Muscle of arm (tissue), 14 donors: ENCODE data around the gene SLC4A8. TPM values are rescaled to one million over a fixed set of nuclear protein-coding genes. Genes with fewer than 3 reads are reported as not detected.

ENCODE experiments used
- DNase-seq: peaks from one replicate; pipeline ENCODE4 v3.0.0-alpha.2; 2013
- long read RNA-seq, 11 donors: transcript quantifications; one replicate each; lab custom pipeline, GENCODE V29; 2026
- polyA plus RNA-seq, 12 donors: library from polyadenylated mRNA; unstranded; fragments of 120-200 nt; gene quantifications; one replicate each; pipeline ENCODE4 v1.2.1, GENCODE V29; 2013; ENCODE audit not compliant: insufficient read length in 12 of 12

SLC4A8 gene
- 1 to 10 TPM in 9 of 12 donors, under 1 TPM in 2, not detected in 1; 0.47 to 2.8 (median 1.4) TPM for polyA plus RNA-seq
- long read RNA-seq, donor 1: 0 reads
- long read RNA-seq, donor 2: 0 reads
- long read RNA-seq, donor 3, partial matches to known transcripts: 0 of 1 reads
- long read RNA-seq, donor 3, other reads (novel, unspliced or antisense): 0 of 1 reads
- long read RNA-seq, donor 4: 0 reads
- long read RNA-seq, donor 5: 0 reads
- long read RNA-seq, donor 6: 0 reads
- long read RNA-seq, donor 7: 0 reads
- long read RNA-seq, donor 8, full-length matches to known transcripts: 1 of 1 reads
- long read RNA-seq, donor 8, partial matches to known transcripts: 0 of 1 reads
- long read RNA-seq, donor 8, other reads (novel, unspliced or antisense): 0 of 1 reads
- long read RNA-seq, donor 9: 0 reads
- long read RNA-seq, donor 10: 0 reads
- long read RNA-seq, donor 11: 0 reads

DNA sequence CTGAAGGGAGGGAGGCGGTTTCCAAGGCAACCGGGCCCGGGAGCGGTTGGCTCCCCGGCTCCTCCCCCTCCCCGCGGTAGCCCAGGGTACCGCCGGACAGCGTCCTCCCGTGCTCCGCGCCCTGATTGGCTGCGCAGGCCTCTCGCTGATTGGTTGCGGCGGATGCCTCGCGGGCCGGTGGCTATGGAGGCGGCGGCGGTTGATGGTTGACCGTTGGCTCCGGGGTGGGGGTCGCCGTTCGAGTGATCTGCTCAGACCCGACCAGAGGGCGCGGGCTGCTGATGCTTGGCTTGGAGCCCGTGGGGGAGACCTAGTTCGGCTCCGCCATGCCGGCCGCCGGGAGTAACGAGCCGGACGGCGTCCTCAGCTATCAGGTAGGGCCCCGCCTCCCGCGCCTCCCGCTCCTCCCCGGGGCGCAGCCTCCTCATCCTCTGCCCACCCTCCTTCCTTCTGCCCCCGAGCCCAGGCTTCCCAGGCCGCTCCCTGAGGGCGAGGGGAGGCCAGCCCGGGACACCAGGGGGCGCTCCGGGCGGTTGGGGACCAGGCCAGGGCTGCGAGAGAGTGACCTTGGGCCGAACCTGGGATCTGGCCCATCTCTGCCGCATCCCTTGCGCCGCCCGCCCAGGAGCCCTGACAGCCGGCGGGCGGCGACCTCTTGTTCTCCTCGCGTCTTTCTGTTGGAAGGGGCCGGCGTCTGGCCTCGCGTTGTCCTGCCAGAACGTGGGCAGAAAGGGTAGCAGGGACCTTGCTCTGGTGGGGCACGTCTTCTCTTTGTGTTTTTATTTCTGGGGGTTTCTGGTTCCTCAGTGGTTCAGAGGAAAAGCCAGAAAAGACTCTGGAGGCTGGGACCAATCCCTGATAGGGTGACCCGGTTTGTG lies at the start of gene SLC4A8:
Gene SLC4A8 (plus strand): TSS at position 170 of the 878 bp plus-strand sequence. CDS start 157 bp downstream, at position 327.
- peak; percentile 91 for DNase-seq

DNA sequence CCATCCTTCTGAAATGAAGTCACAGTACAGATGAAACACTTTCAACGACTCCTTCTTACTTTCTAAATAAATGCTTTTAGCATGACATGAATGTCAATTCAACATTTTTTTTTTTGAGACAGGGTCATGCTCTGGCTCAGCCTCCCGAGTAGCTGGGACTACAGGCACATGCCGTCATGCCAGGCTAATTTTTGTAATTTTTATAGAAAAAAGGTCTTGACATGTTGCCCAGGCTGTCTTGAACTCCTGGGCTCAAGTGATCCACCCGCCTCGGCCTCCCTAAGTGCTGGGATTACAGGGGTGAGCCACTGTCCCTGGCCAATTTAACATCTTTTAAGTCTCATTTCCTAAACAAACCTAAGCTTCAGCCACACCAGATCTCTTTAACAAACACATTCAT lies 49.8 kb upstream of the SLC4A8 start:
- DNase-seq: no peak

DNA sequence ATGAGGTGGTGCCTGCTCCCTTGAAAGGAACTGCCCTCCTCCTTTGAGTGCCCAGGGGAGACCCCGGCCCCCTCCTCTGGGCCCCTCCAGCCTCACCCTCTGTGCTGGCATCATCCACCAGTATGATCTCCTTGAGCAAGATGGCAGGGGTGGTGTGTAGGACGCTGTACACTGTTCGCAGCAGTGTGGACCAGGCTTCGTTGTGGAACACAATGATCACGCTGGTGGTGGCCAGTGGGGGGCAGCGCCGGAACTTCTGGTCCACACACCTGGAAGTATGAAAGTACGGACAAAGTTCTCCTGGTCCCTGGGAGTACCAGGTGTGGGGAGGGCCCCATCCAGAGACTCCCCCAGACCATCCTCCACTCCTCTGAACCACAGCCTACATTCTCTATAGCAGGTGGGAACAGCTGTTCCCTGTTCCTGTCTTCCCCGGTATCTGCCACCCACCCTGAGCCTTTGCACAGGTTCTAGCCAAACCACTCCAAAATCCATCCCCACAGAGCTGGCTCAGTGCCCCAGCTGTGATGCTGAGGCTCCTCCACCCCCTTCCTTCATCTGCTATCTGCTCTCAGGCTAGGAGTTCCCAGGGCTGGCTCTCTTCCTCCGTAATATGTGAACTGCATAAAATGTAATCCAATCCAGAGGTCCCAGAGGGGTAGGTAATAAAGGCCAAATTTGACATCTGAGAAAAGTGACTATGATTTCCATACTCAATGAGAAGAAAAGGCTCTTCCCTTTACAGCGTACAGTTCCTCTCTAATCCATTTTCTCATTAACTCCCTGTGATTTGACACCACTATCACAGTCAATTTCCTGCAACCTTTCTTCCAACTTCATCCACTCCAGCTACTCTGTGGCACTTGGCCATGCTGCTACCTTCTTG lies 47.3 kb upstream of the SLC4A8 start:
- DNase-seq: no peak

DNA sequence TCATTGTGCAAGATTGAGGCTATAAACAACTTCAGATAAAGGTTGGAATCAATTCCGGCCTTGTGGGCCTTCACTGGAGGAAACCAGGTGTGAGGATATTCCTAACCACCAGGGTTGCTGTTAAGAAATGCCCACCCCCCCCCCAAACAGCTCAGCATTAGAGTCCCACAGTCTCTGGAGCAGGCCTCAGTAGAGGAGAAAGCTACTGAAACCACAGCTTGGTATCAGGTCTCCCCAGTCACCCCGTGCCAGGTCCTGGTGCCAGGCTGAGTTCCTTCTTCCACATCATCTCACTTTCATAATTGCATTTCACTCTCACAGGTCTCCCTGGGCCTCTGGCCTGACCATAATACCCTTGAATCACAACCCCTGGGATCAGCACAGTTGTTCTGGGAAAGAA lies 45.9 kb upstream of the SLC4A8 start:
- no peak for DNase-seq

DNA sequence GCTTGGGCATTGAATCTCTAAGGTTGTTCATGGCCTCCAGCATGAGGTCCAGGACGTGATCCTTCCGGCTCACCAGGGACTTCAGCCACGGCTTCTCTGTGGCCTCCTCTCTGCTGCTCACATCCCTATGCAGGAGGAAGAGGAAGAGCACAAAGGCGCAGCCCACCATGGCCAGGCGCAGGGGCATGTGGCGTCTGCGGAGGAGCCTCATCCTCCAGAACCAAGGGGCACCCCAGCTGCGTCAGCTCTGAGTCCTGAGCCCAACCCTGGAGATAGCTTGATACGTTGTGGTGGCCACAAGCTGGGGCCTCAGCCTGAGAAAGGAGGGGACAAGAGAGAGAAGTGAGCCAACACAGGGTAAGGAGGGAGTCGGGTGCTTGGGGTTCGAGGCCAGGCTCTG lies 45.1 kb upstream of the SLC4A8 start:
- DNase-seq: no peak

- DNase-seq: no peak
These were observed 43.2 kb upstream of the SLC4A8 start for GRCh38 chr12:51381226-51382079.

GRCh38 chr12:51382173-51382572 lies 42.5 kb upstream of the SLC4A8 start:
- no peak for DNase-seq

DNA sequence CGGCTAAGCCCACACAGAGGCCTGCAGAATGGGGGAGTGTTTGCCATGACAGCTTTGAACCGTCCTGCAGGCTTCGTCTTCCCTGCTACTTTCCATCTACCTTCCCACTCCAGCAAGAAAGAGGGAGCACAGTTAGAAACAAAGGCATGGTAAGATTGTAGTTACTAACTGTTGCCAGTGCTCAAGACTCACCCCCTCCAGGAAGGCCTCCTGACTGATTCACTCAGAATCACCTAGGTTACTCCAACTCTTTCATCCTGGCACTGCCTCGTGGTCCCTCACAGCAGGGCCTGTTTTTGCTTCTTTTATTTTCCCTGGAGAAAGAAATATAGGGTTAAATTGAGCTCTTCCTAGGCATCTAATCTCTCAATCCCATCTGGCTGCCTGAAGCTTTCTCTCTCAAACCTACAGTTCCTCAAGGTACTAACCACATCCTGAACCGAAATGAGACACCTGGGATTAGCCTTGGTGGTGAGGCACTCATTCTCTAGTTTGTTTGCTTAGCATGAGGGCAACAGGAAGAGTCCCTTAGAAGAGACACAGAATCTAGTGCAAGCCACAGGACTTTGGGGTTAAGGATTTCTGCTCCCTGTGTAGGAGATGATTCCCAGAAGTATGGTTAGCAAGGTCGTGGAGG lies 41.2 kb upstream of the SLC4A8 start:
- no peak for DNase-seq

GRCh38 chr12:51386351-51386750 lies 38.3 kb upstream of the SLC4A8 start:
- no peak for DNase-seq

DNA sequence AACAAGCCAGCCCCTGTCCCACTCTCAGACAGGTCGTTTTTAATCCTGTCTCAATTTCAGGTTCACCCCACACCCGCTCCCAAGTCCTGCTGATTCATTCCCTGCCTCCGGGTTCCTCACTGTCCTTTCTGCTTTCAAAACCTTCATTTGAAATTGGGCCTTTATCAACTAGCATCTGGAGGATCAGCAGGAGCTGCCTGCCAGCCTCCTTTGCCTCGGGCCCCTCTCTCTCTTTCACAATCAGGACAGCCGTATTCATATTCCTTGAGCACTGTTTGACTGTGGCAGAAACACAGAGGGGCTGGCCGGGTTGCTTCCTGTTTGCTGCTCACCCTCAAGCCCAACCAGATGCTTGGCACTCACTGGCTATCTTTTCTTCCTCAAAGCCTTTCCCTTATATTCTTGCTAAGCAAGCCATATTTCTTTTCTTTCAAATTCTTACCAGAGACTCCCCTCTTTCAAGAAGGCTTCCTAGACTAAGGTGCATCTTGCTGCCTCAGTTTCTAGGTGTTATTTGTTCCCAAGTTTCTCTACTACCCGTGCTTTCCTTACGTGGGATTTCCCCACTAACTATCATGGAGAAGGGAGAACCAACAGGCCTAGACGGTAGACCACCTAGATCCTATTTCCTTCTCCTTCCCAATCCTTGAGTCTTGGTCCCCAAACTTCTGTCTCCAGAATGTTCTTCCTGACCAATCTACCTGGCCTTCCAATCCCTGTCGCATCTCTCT lies 36.4 kb upstream of the SLC4A8 start:
- DNase-seq: no peak

GRCh38 chr12:51388846-51389245 lies 35.8 kb upstream of the SLC4A8 start:
- no peak for DNase-seq

GRCh38 chr12:51389302-51389999 lies 35.2 kb upstream of the SLC4A8 start:
- no peak for DNase-seq

DNA sequence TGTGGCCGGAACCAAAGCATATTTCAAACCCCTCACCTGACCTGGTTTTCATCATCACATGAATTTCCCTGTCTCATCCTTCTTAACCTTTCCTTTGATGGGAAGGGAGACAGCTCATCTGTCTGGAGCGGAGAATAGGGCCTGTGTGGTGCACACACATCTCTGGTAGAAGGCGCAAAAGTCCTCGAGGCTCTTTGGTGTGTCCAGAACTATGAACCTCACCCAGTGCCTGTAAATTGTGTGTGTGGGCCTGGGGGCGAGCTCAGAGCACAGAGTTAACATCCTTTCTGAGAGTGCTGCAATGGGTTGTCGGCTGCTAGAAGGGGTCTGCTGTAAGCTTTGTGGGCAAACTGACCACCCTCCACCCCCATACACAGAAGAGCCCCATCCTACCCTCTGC lies 34.2 kb upstream of the SLC4A8 start:
- no peak for DNase-seq

DNA sequence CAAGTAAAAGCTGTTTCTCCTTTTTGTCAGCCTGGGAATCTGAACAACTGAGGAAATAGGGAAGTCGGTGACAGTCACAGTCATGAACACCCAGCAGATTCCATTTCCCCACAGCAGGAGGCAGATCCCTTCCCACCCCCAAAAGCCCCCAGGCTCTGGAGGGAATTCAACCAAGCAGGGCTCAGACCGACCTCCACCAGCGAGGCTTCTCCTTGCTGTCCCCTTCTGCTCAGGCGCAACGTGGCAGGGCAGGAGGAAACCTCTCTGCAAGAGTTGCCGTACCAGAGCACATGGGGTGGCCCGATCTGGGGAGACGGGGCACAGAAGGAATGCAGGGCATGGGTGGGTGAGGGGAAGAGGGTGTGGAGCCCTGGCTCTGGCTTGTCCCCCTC lies 33.7 kb upstream of the SLC4A8 start:
- DNase-seq: no peak

DNA sequence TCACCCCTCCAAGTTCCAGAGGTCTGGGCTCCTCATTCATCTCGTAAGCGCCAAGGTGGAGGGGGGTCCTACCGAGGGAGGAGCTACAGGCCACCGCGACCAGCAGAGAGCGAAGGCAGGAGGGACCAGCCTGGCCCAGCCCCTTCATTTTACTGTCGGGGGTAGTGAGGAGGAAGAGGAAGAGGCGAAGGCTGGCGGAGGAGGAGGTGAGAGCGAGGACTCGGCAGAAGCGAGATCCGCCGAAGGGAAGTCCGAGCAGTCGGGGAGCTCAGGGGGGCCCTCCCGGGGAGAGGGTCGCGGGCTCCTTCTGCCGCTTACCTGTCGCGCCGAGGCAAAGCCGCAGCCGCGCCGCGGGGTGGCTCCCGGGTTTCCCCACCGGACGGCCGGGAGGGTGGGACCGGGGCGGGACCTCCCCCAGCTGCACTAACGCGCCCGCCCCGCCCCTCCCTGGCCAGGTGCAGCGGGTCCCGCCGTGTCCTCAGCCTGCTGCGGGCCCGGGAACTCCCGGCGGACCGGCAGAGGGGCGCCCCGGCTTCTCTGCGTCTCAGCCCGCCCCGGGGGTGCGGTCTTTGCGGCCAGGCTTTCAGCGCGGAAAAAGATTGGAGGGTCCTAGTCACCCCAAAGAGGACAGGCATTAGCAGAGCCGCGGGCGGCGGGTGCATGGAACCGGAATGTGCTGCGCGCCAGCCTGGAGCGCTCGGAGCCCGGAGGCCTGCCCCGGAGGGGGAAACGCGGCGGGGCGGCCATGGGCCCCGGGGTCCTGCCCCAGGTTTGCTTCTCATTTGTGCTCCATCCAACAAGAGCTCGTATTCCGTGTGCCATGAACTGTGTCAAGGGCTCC lies 33.1 kb upstream of the SLC4A8 start, which contains the start of gene GALNT6:
Gene GALNT6 (minus strand): TSS at position 124 of the 841 bp plus-strand sequence. CDS start 11,625 bp downstream, outside the sequence.
- no peak for DNase-seq

DNA sequence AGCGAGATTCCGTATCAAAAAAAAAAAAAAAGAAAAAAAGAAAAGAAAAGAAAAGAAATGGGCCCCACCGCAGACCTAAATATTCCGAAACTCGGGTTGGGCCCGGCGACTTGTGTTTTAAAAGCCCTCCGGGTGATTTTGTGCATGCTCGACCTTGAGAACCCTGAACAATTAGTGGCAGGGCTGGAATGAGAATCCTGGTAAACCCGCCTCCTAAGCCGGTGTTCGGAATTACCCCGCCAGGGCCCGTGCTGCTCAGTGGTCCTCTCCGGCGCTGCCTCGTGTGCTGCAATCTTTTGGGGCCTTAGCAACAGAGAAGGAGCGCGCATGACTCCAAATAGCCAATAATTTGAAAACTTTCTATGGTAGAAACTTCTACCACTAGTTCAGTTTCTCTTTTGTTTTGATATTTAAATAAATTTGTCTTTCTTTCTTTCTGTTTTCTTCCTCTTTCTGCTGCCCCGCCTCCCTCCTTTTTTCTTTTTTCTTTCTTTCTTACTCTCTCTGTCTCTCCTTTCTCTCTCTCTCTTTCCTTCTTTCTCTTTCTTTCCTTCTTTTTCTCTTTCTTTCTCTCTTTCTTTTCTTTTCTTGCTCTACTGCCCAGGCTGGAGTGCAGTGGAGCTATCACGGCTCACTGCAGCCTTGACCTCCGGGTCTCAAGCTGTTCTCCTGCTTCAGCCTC lies 31.9 kb upstream of the SLC4A8 start:
- no peak for DNase-seq
